Left ventricle myocardium superior (tissue), 1 donor: ENCODE data around the gene MICU1. TPM values are rescaled to one million over a fixed set of nuclear protein-coding genes. Genes with fewer than 3 reads are reported as not detected.
"Not testable (repeated sequence)": the region's sequence is repeated elsewhere in the genome, so short reads cannot be mapped to it uniquely, and the experiment has no call there.

Experiments
- ATAC-seq: fragments of 200-7000 bp; cut with Tn5 transposase; one replicate; pipeline ENCODE4 v1.9.1; 2020; ENCODE audit warnings: mild to moderate bottlenecking, moderate library complexity
- DNase-seq: peaks from one replicate; pipeline ENCODE4 v3.0.0-alpha.2; 2020
- intact Hi-C: fragments of 100-400 bp; cut with micrococcal nuclease; formaldehyde crosslinking; loops from one replicate; pipeline ENCODE4 v1.11.0; 2022
- total RNA-seq: library from RNA; stranded (reverse); fragmentation: NEBNext Ultra II Directional; extraction: Animal tissue kit (Norgen Biotek cat#: 25700); gene quantifications from one replicate; pipeline ENCODE4 v1.2.1, GENCODE V29; 2021
- donor health status: DM: no; HTN: yes; CAD: no; lungs with severe emphysema.

The MICU1 gene
- total RNA-seq, 1 donor from 2014 or later, result 37.6 TPM

- intact Hi-C loops, result loop anchor here (10.0 kb wide), 1 partner anchor 53 kb away; the partner anchor contains the start of gene DDIT4
- peak; percentile 89 for DNase-seq
- peak; percentile 68 for ATAC-seq
Observed at GRCh38 chr10:72328045-72328828, 297.6 kb downstream of the MICU1 start.

GRCh38 chr10:72326665-72327603 is 298.9 kb downstream of the MICU1 start:
- not testable (repeated sequence) for ATAC-seq, DNase-seq
- intact Hi-C loops, result loop anchor here (10.0 kb wide), 1 partner anchor 52 kb away; the partner anchor contains the start of gene DDIT4

GRCh38 chr10:72325243-72326175 is 300.4 kb downstream of the MICU1 start:
- intact Hi-C loops, result loop anchor here (10.0 kb wide), 1 partner anchor 51 kb away; the partner anchor contains the start of gene DDIT4
- peak; percentile 77 for DNase-seq
- peak; percentile 34 for ATAC-seq

GRCh38 chr10:72323771-72324191 is 302.1 kb downstream of the MICU1 start:
- no peak for ATAC-seq
- DNase-seq, result peak; percentile 32
- intact Hi-C loops, result loop anchor here (10.0 kb wide), 1 partner anchor 49 kb away; the partner anchor contains the start of gene DDIT4

GRCh38 chr10:72323108-72323749 is 302.6 kb downstream of the MICU1 start:
- ATAC-seq (no peak), DNase-seq (peak; percentile 23)
- intact Hi-C loops, result loop anchor here (10.0 kb wide), 1 partner anchor 48 kb away; the partner anchor contains the start of gene DDIT4

GRCh38 chr10:72322280-72323058 is 303.4 kb downstream of the MICU1 start:
- DNase-seq (no peak), ATAC-seq (no peak)
- intact Hi-C loops, result loop anchor here (10.0 kb wide), 1 partner anchor 48 kb away; the partner anchor contains the start of gene DDIT4

GRCh38 chr10:72322030-72322279 is 303.9 kb downstream of the MICU1 start:
- intact Hi-C loops, result loop anchor here (10.0 kb wide), 1 partner anchor 47 kb away; the partner anchor contains the start of gene DDIT4
- no peak for ATAC-seq

GRCh38 chr10:72321248-72322029 is 304.4 kb downstream of the MICU1 start:
- no peak for ATAC-seq
- intact Hi-C loops, result loop anchor here (10.0 kb wide), 1 partner anchor 47 kb away; the partner anchor contains the start of gene DDIT4
- peak; percentile 34 for DNase-seq

More at GRCh38 chr10:72322030-72322279, 303.9 kb downstream of the MICU1 start:
- DNase-seq, result peak; percentile 28

- peak; percentile 62 for ATAC-seq
- DNase-seq, result peak; percentile 67
- intact Hi-C loops, result loop anchor here (10.0 kb wide), 1 partner anchor 46 kb away; the partner anchor contains the start of gene DDIT4
Observed at GRCh38 chr10:72320676-72321247, 305.1 kb downstream of the MICU1 start.

GRCh38 chr10:72319416-72320254 is 306.2 kb downstream of the MICU1 start:
- DNase-seq (peak; percentile 98), ATAC-seq (peak; percentile 83)
- intact Hi-C loops, result loop anchor here (10.0 kb wide), 1 partner anchor 45 kb away; the partner anchor contains the start of gene DDIT4

- DNase-seq (peak; percentile 26), ATAC-seq (no peak)
- intact Hi-C loops, result no loop called here
Observed at GRCh38 chr10:72318418-72319262, 307.2 kb downstream of the MICU1 start.
